GM21390 (cell line): ENCODE results near the gene GAMT.

Experiments used
- ATAC-seq: cut with Tn5 transposase; IDR thresholded peaks from one replicate; pipeline ENCODE4 v1.9.1; 2021; ENCODE audit not compliant: unreplicated experiment

The GAMT gene

DNA sequence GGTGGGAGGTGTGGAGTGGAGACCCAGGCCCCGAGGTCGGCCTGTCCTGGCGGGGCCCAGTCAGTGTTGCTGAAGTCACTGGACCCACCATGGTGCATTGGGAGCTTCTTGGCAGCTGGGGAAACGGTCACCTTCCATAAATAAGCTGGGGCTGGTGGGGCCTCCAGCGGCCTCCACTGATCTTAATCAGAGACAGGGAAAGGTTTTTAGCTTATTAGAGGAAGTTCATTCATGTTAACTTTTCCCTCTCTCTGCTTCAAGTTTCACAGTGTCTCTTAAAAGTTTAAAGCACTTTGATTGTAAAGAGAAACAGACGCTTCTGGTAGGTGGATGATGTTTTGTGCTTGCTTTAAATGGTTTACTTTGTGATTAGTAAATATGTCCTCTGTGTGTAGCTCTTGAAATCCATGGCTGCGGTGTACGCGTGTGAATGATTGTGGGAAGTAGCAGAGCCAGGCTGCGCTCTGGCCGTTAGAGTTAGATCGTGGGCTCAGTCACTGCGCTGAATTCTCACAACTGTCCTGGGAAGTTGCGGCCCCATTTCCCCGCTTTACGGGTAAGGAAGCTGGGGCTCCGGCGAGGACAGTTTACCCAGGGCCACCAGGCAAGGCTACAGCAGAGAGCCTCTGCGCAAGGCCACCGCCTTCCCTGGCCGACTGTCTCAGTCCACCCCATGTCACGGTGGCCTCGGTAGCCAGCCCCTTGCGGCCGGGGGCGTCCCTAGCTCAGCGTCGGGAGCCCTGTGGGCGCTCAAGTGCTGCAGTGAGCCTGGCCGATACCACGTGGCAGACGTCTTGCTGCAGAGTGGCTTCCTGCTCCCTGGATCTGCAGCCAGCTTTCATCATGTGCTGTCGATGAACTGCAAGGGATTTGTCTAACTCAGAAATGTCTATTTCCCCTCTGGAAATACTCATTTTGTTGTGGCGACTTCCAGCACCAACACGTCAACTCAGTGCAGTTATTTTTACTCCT is 34.2 kb downstream of the GAMT start:
- no peak for ATAC-seq

DNA sequence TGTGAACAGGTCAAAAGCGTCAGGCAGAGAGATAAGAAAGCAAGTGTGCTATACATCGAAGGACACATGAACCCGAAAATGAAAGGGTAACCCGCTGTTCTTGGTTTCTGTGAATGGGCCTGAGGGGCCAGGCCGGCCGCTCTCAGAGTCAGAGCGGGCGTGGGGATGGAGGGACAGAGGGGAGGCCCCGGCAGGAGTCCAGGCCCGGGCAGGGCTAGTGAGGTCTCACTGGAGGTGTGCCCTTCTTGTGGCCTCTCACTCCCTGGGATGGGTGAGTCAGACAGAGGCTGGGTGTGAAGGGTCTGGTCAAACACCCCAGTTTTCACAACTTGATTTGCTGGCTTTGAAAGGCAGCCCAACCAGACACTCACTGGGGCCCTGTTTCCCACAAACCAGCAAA is 35.0 kb downstream of the GAMT start:
- no peak for ATAC-seq

DNA sequence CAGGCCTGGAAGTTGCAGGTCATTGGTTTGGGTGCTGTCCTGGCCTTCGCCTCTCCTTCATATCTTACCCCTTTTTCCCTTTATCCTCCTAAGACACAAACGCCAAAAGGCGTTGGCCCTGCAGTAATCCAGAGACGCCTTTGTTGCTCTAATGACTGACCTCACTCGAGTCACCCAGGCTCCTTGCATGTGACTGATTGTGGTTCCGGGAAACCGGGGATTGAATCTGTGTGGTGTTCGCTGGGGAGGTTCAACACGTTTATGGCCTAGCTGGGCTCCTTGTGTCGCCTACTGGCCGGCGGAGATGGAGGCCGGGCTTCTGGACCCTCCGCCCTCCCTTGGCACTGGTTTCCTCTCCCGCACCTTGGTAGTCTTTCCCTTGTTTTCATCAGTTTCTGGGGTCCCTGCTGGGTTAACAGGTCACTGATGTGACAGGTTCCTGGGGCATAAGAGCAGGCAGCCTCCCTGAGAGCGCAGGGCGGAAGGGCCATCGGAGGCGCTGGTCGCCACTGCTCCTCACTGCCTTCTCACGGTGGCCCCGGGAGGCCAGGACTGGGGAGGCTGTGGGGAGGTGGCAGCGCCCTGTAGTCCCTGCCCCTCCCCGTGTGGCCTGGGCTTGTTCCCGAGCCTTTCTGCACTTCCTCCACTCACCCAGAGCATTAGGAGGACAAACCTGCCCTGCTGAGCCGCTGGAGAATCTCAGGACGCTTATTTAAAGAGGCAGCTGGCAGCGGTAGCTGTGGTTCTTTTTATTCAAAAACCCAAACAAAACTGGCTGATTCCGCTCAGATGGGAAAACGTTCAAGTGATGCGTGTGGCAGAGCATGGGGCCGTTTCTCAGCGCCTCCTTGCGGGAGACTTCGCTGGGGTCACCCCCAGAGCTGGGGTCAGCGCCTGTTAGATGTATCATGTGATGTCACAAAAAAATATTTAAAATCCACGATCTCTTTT is 35.7 kb downstream of the GAMT start:
- ATAC-seq, result no peak

DNA sequence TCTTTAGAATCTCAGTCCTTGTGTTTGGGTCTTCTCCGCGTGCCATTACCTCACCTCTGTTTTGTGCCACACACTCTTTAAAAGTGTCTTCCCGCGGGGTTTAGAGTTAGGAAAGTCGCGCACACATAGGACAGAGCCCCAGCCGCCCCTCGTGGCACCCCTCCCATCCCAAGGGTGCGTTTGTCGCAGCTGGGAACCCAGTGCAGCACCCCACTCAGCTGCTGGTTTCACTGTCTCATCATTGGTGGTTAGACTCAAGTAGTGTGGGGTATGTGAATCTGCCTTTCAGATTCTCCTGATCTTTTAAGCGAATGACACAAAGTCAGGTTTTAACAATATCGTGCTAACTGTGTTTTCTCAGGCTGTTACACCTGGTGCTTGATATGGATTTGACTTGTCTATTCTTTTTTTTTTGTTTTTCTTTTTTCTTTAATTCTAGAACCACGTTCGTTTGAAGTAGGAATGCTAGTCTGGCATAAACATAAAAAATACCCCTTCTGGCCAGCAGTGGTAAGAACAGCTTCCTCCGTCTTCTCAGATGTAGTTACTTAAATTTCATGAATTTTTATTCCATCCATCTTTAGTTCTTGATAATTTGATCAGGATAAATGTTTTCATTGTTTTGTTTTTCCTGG is 37.2 kb downstream of the GAMT start:
- no peak for ATAC-seq

DNA sequence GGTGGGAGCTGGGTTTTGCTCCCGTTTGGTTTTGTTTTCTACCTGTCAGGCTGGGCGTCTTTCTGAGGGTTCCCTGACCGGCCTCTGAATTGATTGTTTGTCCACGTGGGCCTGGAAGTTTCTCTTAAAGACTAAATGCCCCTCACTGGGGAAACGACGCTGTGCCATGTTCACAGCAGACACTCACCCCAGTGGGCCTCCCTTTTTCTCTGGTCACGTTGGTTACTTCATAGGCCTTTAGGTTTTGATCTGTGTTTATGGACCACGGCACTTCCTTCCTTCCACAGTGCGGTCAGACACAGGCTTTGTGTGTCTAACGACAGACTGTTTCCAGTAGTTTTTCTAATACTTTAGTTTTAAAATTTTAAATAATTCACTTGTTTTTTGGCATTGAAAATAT is 37.7 kb downstream of the GAMT start:
- no peak for ATAC-seq

DNA sequence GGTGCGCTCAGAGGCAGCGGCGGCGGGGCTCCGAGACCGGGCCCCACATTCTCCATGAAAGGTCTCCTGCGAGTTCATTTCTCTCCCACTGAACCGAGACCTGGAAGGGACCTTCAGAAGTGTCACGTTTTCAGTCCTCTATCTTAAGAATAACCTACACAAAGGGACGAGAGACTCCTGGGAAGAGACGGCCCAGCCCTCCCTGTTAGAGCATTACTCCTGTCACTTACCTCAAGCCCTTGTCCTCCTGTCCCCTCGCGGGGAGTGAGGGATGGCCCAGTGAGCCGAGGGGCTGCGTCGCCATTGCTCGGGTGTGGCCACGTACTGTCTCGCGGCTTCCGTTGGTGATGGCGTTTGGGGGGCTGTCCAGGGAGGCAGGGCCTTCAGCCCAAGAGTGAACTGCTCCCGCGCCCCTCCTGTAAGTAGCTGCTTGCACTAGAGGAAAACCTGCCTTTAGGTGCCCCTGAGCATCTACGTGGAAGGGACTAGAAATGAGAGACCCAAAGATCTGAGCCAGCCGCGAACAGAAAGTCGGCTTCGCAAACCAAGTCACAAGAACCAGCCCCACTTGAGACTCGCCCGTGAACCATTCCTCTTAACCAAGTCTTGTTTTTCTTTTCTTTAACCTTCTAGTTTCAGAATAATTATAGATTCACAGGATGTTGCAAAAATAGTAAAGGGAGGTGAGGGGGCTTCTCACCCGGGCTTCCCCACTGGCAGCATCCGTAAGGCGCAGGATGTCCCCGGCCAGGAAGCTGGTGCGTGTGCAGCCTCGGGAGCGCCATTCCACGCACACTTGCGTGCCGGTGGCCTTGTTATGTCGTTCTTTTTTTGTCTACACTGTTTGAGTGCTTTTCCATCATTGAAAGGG is 38.7 kb downstream of the GAMT start:
- no peak for ATAC-seq

DNA sequence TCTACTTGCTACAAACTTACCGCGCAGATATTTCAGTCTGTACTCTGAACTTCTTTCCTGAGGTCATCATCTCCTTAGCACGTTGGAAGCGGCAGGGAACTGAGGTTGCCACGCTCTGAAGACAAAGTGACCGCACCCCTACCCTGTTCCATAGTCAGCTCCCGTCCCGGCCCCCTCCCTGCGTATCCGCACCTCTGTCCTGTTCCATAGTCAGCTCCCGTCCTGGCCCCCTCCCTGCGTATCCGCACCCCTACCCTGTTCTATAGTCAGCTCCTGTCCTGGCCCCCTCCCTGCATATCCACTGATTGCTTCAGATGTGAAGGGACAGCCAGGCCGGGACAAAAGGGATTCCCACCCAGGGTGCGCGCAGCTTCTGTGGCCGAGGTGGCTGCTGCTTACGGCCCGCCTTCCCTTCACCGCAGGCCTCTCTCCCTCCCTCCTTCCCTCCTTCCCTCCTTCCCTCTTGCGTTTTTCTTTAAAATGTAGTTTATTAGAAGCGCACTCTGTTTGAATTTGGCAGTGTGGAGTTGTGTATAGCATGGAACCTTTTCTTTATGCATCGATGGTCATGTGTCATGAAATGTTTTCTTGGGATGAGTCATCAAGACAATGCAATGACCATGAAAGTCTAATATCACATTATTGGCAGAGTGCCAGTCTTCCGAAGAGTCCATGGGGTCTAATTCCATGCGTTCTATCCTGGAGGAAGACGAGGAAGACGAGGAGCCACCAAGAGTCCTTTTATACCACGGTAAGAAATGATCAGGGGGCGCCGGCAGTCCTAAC is 39.5 kb downstream of the GAMT start:
- ATAC-seq, result no peak

GRCh38 chr19:1360818-1361461 is 40.4 kb downstream of the GAMT start:
- no peak for ATAC-seq

- ATAC-seq, result no peak
Measured at GRCh38 chr19:1360126-1360817, 41.1 kb downstream of the GAMT start.

DNA sequence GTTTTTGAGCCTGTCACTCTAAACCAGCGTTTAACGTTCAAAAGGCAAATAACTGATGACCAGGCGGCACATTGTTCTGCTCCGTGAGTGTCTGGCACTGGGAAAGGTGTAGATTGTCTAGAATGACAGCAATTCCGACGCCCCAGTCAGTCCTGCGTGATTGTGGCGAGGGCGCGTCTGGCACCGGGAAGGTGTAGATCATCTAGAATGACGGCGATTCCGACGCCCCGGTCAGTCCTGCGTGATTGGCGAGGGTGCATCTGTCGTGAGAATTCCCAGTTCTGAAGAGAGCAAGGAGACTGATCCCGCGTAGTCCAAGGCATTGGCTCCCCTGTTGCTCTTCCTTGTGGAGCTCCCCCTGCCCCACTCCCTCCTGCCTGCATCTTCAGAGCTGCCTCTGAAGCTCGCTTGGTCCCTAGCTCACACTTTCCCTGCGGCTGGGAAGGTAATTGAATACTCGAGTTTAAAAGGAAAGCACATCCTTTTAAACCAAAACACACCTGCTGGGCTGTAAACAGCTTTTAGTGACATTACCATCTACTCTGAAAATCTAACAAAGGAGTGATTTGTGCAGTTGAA is 43.7 kb downstream of the GAMT start:
- no peak for ATAC-seq

GRCh38 chr19:1356508-1356865 is 44.9 kb downstream of the GAMT start:
- ATAC-seq, result no peak

DNA sequence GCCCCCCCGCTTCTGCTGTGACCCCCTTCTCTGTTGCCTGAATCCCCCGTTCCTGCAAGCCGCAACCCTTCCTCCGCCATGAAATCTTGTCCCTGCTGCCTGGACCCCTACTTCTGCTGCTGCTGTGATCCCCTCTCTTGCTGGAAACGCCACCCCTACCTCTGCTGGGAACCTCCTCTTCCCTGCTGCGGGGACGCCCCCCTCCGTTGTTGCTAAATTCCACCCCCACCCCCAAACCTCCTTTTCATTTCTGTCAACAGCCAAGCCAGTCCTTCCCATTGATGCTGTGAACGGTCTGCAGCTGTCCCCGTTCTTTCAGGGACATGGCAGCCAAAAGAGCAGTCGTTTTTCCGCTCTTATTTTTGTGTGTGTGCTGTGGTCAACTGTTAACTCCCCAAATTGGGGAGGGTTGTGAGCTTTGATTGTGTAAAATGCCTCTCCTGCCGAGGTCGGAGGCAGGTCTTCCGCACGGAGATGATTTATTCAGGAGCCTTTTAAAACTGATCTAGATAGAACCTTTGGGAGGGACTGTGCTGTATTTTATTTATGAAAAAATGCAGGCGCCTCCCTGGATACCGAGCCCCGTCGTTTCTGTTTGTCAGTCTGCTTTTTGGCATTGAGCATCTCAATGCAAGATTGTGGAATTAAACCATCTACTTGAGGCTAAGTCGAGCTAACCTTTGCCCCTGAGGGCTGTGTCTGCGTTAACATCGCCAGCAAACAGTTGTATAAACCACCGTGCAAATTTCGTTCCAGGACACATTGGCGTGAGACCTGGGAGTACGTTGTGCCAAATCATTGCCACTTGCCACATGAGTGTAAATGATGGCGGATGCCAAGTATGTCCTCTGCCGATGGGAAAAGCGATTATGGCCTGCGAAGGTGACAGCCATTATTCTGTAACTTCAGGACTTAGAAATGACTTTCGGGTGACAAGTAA is 45.5 kb downstream of the GAMT start:
- no peak for ATAC-seq

DNA sequence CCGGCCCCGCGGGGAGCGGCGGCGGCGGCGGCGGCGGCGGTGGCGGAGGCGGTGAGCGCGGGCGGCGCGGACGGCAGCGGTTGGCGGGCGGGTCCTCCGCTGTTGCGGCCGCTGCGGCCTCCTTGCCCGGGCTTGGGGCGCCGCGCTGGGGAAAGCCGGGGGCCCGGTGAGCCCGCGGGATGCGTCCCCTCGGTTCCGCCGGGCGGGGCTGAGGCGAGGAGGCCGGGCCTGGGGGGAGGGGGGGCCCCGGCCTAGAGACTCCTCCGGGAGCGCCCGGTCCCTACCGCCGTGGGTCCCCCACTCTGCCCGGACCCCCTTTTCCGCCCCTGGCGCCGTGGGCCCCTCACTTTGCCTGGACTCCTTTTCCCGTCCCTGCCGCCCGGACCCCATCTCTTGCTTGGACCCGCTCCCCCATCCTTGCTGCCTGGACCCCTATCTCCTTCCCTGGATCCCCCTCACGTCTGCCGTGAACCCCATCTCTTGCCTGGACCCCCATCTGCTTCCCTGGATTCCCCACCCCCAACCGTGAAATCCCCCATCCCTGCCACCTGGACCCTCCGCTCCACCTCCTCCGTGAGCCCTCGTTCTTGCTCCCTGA is 46.3 kb downstream of the GAMT start:
- ATAC-seq, result peak; percentile 45

DNA sequence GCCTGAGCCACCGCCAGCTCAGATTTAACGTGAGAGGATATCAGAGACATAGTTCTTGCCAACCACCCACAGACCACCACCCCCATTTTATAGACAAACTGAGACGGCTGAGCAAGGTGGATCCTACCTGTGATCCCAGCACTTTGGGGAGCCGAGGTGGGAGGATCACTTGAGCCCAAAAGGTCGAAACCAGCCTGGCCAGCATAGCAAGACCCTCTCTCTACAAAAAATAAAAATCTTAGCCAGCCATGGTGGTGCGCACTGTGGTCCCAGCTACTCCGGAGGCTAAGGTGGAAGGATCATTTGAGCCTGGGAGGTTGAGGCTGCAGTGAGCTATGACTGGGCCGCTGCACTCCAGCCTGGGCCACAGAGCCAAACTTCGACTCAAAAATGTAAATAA is 48.2 kb downstream of the GAMT start:
- ATAC-seq, result no peak

DNA sequence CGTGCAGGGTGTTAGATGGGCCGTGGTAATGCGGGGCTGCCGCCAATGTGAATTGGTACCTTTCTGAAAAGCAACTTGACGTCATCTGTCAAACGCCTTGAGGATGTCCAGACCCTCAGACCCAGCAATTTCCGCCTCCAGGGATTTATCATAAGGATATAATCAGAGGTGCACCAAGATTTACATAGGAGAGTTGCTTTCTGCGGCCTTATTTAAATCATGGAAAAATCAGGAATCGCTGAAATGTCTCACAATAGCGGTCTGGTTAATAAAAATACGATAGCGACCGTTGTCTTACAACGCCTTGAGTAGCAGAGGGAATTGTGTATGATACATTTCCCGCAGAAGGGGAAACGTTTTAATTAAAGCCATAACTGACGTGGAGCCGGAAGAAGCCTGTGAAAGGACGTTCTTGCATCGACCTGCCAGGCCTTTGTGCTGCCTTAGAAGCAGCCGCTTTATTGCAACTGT is 49.9 kb downstream of the GAMT start:
- ATAC-seq, result no peak

DNA sequence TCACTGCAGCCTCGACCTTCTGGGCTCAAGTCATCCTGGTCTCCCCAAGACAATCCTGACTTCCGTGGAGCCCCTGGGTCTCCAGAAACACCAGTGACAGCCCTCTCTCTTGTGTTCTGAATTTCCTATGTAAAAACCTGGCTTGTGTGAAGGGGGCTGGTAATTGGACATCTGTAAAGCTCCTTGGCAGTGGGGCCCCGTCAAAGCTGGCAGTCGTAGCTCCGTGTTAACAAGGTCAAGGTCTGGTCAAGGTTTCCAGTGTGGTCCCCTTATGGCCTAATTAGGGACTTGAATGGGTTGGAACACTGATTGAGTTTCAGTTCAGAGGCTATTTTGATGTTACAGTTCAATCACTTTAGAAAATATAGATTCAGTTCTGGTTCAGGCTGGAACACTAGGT is 50.5 kb downstream of the GAMT start:
- no peak for ATAC-seq

DNA sequence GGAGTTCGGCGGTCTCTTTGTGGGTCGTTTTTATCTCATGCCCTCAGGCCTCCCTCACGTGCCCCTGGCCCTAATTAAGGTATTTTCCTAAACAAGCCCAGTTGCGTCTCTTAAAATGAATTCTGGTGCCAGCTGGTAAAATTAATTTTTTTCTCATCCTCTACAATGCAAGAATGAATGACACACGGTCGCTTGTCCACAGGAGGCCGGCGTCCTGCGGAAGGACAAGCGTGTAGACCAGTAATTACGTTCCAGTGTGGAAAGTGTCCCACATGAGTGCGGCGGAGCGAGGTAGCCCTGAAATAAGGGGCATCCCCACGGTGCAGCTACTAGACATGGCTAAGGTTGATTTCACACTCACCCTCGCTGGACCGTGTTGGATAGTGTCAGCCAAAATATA is 52.1 kb downstream of the GAMT start:
- ATAC-seq, result no peak
